ENCODE data around the gene HSD17B8.

The HSD17B8 gene

GRCh38 chr6:33204415-33205190 lies at the start of gene HSD17B8:
Gene HSD17B8, plus strand, starts transcription at chr6:33204655. Its CDS starts 14 bp downstream, at chr6:33204669.
- H3K4me1 ChIP-seq (ENCODE audit: control insufficient read depth, insufficient read depth, low read length, unreplicated experiment) = peaks cover 51% of the 10 kb centered on the region
- peak within 1 kb of the TSS; percentile 90 for H3K27ac ChIP-seq (ENCODE audit: low read depth, low read length)
- peaks cover 38% of the 10 kb centered on the region for H3K79me2 ChIP-seq (ENCODE audit: control insufficient read depth, insufficient read depth, low read length, unreplicated experiment)
- no peaks in the 10 kb centered on the region for H3K27me3 ChIP-seq (ENCODE audit: insufficient read depth, low read length)
- H3K36me3 ChIP-seq (ENCODE audit: insufficient read depth, low read length) = peaks cover 15% of the 10 kb centered on the region; the same call in 1 of the 2 replicates
- H2AFZ ChIP-seq (ENCODE audit: low read length, unreplicated experiment) = no peak within 1 kb of the TSS
- peak within 1 kb of the TSS; percentile 70 for H3K4me3 ChIP-seq (ENCODE audit: low read depth, low read length)

GRCh38 chr6:33156561-33156960 lies 47.9 kb upstream of the HSD17B8 start:
- H2AFZ ChIP-seq (ENCODE audit: low read length, unreplicated experiment) = no peak overlapping the region
- H3K27me3 ChIP-seq (ENCODE audit: insufficient read depth, low read length) = no peaks in the 10 kb centered on the region
- H3K36me3 ChIP-seq (ENCODE audit: insufficient read depth, low read length) = no peaks in the 10 kb centered on the region
- peaks cover 9% of the 10 kb centered on the region for H3K4me1 ChIP-seq (ENCODE audit: control insufficient read depth, insufficient read depth, low read length, unreplicated experiment)
- H3K79me2 ChIP-seq (ENCODE audit: control insufficient read depth, insufficient read depth, low read length, unreplicated experiment) = no peaks in the 10 kb centered on the region
- H3K27ac ChIP-seq (ENCODE audit: low read depth, low read length) = no peak overlapping the region
- H3K4me3 ChIP-seq (ENCODE audit: low read depth, low read length) = no peak overlapping the region

GRCh38 chr6:33156964-33157363 lies 47.5 kb upstream of the HSD17B8 start:
- H3K27me3 ChIP-seq (ENCODE audit: insufficient read depth, low read length) = no peaks in the 10 kb centered on the region
- H3K36me3 ChIP-seq (ENCODE audit: insufficient read depth, low read length) = no peaks in the 10 kb centered on the region
- H2AFZ ChIP-seq (ENCODE audit: low read length, unreplicated experiment) = no peak overlapping the region
- H3K4me1 ChIP-seq (ENCODE audit: control insufficient read depth, insufficient read depth, low read length, unreplicated experiment) = peaks cover 12% of the 10 kb centered on the region
- H3K79me2 ChIP-seq (ENCODE audit: control insufficient read depth, insufficient read depth, low read length, unreplicated experiment) = no peaks in the 10 kb centered on the region
- no peak overlapping the region for H3K27ac ChIP-seq (ENCODE audit: low read depth, low read length)
- no peak overlapping the region for H3K4me3 ChIP-seq (ENCODE audit: low read depth, low read length)

- peaks cover 16% of the 10 kb centered on the region for H3K4me1 ChIP-seq (ENCODE audit: control insufficient read depth, insufficient read depth, low read length, unreplicated experiment)
- H2AFZ ChIP-seq (ENCODE audit: low read length, unreplicated experiment) = no peak overlapping the region
- H3K36me3 ChIP-seq (ENCODE audit: insufficient read depth, low read length) = no peaks in the 10 kb centered on the region
- 0 out of 2 replicates have a peak overlapping the region, but pooled peaks have one; percentile 66 for H3K27ac ChIP-seq (ENCODE audit: low read depth, low read length)
- no peaks in the 10 kb centered on the region for H3K27me3 ChIP-seq (ENCODE audit: insufficient read depth, low read length)
- no peaks in the 10 kb centered on the region for H3K79me2 ChIP-seq (ENCODE audit: control insufficient read depth, insufficient read depth, low read length, unreplicated experiment)
- no peak overlapping the region for H3K4me3 ChIP-seq (ENCODE audit: low read depth, low read length)
Measured at GRCh38 chr6:33160096-33160495, 44.4 kb upstream of the HSD17B8 start.

GRCh38 chr6:33160728-33161344 lies 43.6 kb upstream of the HSD17B8 start:
- Histone ChIP-seq H3K36me3 (ENCODE audit: insufficient read depth, low read length) (no peaks in the 10 kb centered on the region), H3K27me3 (ENCODE audit: insufficient read depth, low read length) (no peaks in the 10 kb centered on the region), H2AFZ (ENCODE audit: low read length, unreplicated experiment) (no peak overlapping the region), H3K4me1 (ENCODE audit: control insufficient read depth, insufficient read depth, low read length, unreplicated experiment) (peaks cover 16% of the 10 kb centered on the region), H3K79me2 (ENCODE audit: control insufficient read depth, insufficient read depth, low read length, unreplicated experiment) (no peaks in the 10 kb centered on the region), H3K4me3 (ENCODE audit: low read depth, low read length) (peak overlapping the region; percentile 77), H3K27ac (ENCODE audit: low read depth, low read length) (peak overlapping the region; percentile 66)

GRCh38 chr6:33161354-33162331 lies 42.8 kb upstream of the HSD17B8 start:
- Histone ChIP-seq H3K27me3 (ENCODE audit: insufficient read depth, low read length) (no peaks in the 10 kb centered on the region), H2AFZ (ENCODE audit: low read length, unreplicated experiment) (peak overlapping the region; percentile 26), H3K4me1 (ENCODE audit: control insufficient read depth, insufficient read depth, low read length, unreplicated experiment) (peaks cover 16% of the 10 kb centered on the region), H3K79me2 (ENCODE audit: control insufficient read depth, insufficient read depth, low read length, unreplicated experiment) (no peaks in the 10 kb centered on the region), H3K27ac (ENCODE audit: low read depth, low read length) (peak overlapping the region; percentile 66), H3K4me3 (ENCODE audit: low read depth, low read length) (peak overlapping the region; percentile 77), H3K36me3 (ENCODE audit: insufficient read depth, low read length) (no peaks in the 10 kb centered on the region)

GRCh38 chr6:33163540-33163939 lies 40.9 kb upstream of the HSD17B8 start:
- no peak overlapping the region for H3K27ac ChIP-seq (ENCODE audit: low read depth, low read length)
- H3K36me3 ChIP-seq (ENCODE audit: insufficient read depth, low read length) = no peaks in the 10 kb centered on the region
- peaks cover 16% of the 10 kb centered on the region for H3K4me1 ChIP-seq (ENCODE audit: control insufficient read depth, insufficient read depth, low read length, unreplicated experiment)
- no peak overlapping the region for H2AFZ ChIP-seq (ENCODE audit: low read length, unreplicated experiment)
- H3K27me3 ChIP-seq (ENCODE audit: insufficient read depth, low read length) = no peaks in the 10 kb centered on the region
- H3K4me3 ChIP-seq (ENCODE audit: low read depth, low read length) = no peak overlapping the region
- H3K79me2 ChIP-seq (ENCODE audit: control insufficient read depth, insufficient read depth, low read length, unreplicated experiment) = no peaks in the 10 kb centered on the region

GRCh38 chr6:33164176-33164575 lies 40.3 kb upstream of the HSD17B8 start:
- Histone ChIP-seq H3K27ac (ENCODE audit: low read depth, low read length) (no peak overlapping the region), H3K4me3 (ENCODE audit: low read depth, low read length) (no peak overlapping the region), H3K4me1 (ENCODE audit: control insufficient read depth, insufficient read depth, low read length, unreplicated experiment) (peaks cover 16% of the 10 kb centered on the region), H2AFZ (ENCODE audit: low read length, unreplicated experiment) (no peak overlapping the region), H3K79me2 (ENCODE audit: control insufficient read depth, insufficient read depth, low read length, unreplicated experiment) (no peaks in the 10 kb centered on the region), H3K27me3 (ENCODE audit: insufficient read depth, low read length) (no peaks in the 10 kb centered on the region), H3K36me3 (ENCODE audit: insufficient read depth, low read length) (no peaks in the 10 kb centered on the region)

GRCh38 chr6:33164665-33165373 lies 39.6 kb upstream of the HSD17B8 start:
- Histone ChIP-seq H3K36me3 (ENCODE audit: insufficient read depth, low read length) (no peaks in the 10 kb centered on the region), H3K27ac (ENCODE audit: low read depth, low read length) (no peak overlapping the region), H3K79me2 (ENCODE audit: control insufficient read depth, insufficient read depth, low read length, unreplicated experiment) (no peaks in the 10 kb centered on the region), H3K27me3 (ENCODE audit: insufficient read depth, low read length) (no peaks in the 10 kb centered on the region), H3K4me1 (ENCODE audit: control insufficient read depth, insufficient read depth, low read length, unreplicated experiment) (peaks cover 16% of the 10 kb centered on the region), H2AFZ (ENCODE audit: low read length, unreplicated experiment) (no peak overlapping the region), H3K4me3 (ENCODE audit: low read depth, low read length) (no peak overlapping the region)

Data from ACC112 (cell line).